Aorta (tissue), 5 donors: ENCODE results near the gene DNAJC27. TPM values are rescaled to one million over a fixed set of nuclear protein-coding genes. Genes with fewer than 3 reads are reported as not detected.
"Not testable (repeated sequence)": the region's sequence is repeated elsewhere in the genome, so short reads cannot be mapped to it uniquely, and the experiment has no call there.

Experiments used
- ATAC-seq: fragments of 200-7000 bp; cut with Tn5 transposase; one replicate; pipeline ENCODE4 v1.9.1; 2022; ENCODE audit warnings: moderate library complexity; ENCODE audit not compliant: low FRiP score
- DNase-seq, 2 donors: peaks; one replicate each; pipeline ENCODE4 v3.0.0-alpha.2; 2020
- H3K27ac ChIP-seq, 2 donors: one replicate each; pipeline ENCODE4 v1.5.1; 2013; ENCODE audit warnings: low read length in 2 of 2, mild to moderate bottlenecking in 2 of 2, moderate library complexity in 2 of 2, control low read depth in 1 of 2, inconsistent platforms in 1 of 2, low read depth in 1 of 2
- H3K27me3 ChIP-seq, 2 donors: one replicate each; pipeline ENCODE4 v1.6.1; 2013; ENCODE audit warnings: control low read depth in 1 of 2, low read length in 1 of 2, mild to moderate bottlenecking in 1 of 2, moderate library complexity in 1 of 2; ENCODE audit not compliant: insufficient read depth in 2 of 2, control insufficient read depth in 1 of 2
- H3K36me3 ChIP-seq, 2 donors: one replicate each; pipeline ENCODE4 v1.6.1; 2013; ENCODE audit warnings: control low read depth in 1 of 2, low read length in 1 of 2, mild to moderate bottlenecking in 1 of 2; ENCODE audit not compliant: insufficient read depth in 2 of 2, control insufficient read depth in 1 of 2
- H3K4me1 ChIP-seq, 2 donors: one replicate each; pipeline ENCODE4 v1.6.1; 2013; ENCODE audit warnings: low read length in 2 of 2, control low read depth in 1 of 2, mild to moderate bottlenecking in 1 of 2, moderate library complexity in 1 of 2; ENCODE audit not compliant: insufficient read depth in 2 of 2, control insufficient read depth in 1 of 2
- H3K4me3 ChIP-seq, 2 donors: one replicate each; pipeline ENCODE4 v1.5.1; 2013; ENCODE audit warnings: low read length in 2 of 2, control low read depth in 1 of 2, mild to moderate bottlenecking in 1 of 2
- H3K9me3 ChIP-seq: one replicate; pipeline ENCODE4 v1.6.1; 2013; ENCODE audit warnings: mild to moderate bottlenecking, low read length; ENCODE audit not compliant: control insufficient read depth
- WGBS, 2 donors: extraction: QIAGEN DNeasy Blood & Tissue Kit; methylation state at CpG; one replicate each; pipeline ENCODE4 v1.1.7; 2013; 5-methylcytosine and 5-hydroxymethylcytosine counted together
- intact Hi-C, 2 donors: fragments of 100-400 bp; cut with DNase I; formaldehyde crosslinking; loops; one replicate each; pipeline versions ENCODE4 v1.14.2 to v1.15.0; 2022
- long read RNA-seq, 2 donors: library from polyadenylated mRNA; unstranded; transcript quantifications; one replicate each; pipeline ENCODE4 v2.0.0, GENCODE V29; 2020 to 2021
- polyA plus RNA-seq, 2 donors: library from polyadenylated mRNA; stranded (reverse); fragments of 200-250 nt; gene quantifications; one replicate each; pipeline ENCODE4 v1.2.3, GENCODE V29; 2013
- total RNA-seq, 2 donors: library from RNA; stranded (reverse); fragmentation: NEBNext Ultra II Directional; extraction: Animal tissue kit (Norgen Biotek cat#: 25700); gene quantifications; one replicate each; pipeline ENCODE4 v1.2.1, GENCODE V29; 2021
- donor health status: healthy with polysubstance abuse.
- donor health status: Bipolar disorder and iron deficiency.
- donor health status: DM: no; HTN: no; CAD: no.
- donor health status: DM: no; HTN: no; CAD: no.
- donor health status: DM: yes; HTN: yes; CAD: no.

Gene DNAJC27
- total RNA-seq, result 1 to 10 TPM; 6.7 to 7.3 TPM
- polyA plus RNA-seq, result 1 to 10 TPM in 1 of 2 donors, under 1 TPM in 1; 0.75 to 2.5 TPM
- long read RNA-seq, donor 1, full-length matches to known transcripts, result 3 of 7 reads
- long read RNA-seq, donor 1, partial matches to known transcripts, result 0 of 7 reads
- long read RNA-seq, donor 1, other reads (novel, unspliced or antisense), result 4 of 7 reads
- long read RNA-seq, donor 2, partial matches to known transcripts, result 0 of 3 reads
- long read RNA-seq, donor 2, other reads (novel, unspliced or antisense), result 3 of 3 reads

GRCh38 chr2:24971536-24972314, at the start of gene DNAJC27:
Gene DNAJC27 (minus strand): TSS chr2:24971955. CDS start chr2:24971904, 51 bp downstream.
- H3K4me3 ChIP-seq, result peak within 1 kb of the TSS; percentile 56 to 80
- peaks cover 1 to 2% of the 10 kb centered on the region in 2 donors for H3K36me3 ChIP-seq
- WGBS, 2 donors, result 0% methylated on average over 65 to 72 of the region's 72 CpGs
- H3K27ac ChIP-seq, result peak within 1 kb of the TSS; percentile 98
- H3K4me1 ChIP-seq, result no peaks in the 10 kb centered on the region
- intact Hi-C loops, result loop anchor here in 1 of 2 donors (5.0 kb wide), 1 partner anchor 71 kb away; the partner anchor contains the start of gene EFR3B
- ATAC-seq (peak; percentile 98), DNase-seq (peak; percentile 99)
- no peaks in the 10 kb centered on the region for H3K27me3 ChIP-seq
- H3K9me3 ChIP-seq, result no peaks in the 10 kb centered on the region

GRCh38 chr2:25018681-25019080, 46.9 kb upstream of the DNAJC27 start:
- DNase-seq (no peak), ATAC-seq (no peak)
- H3K4me1 ChIP-seq, result no peaks in the 10 kb centered on the region
- intact Hi-C loops, result no loop called here
- H3K9me3 ChIP-seq, result peaks cover 1% of the 10 kb centered on the region
- no peaks in the 10 kb centered on the region for H3K36me3 ChIP-seq
- WGBS, 2 donors, result 89% methylated on average over 7 of the region's 7 CpGs
- no peak overlapping the region for H3K4me3 ChIP-seq
- no peak overlapping the region for H3K27ac ChIP-seq
- H3K27me3 ChIP-seq, result no peaks in the 10 kb centered on the region

GRCh38 chr2:25014631-25015030, 42.9 kb upstream of the DNAJC27 start:
- DNase-seq, result no peak
- no peaks in the 10 kb centered on the region for H3K36me3 ChIP-seq
- ATAC-seq, result no peak
- 91 to 95% methylated on average over 9 of the region's 9 CpGs for WGBS, 2 donors
- intact Hi-C loops, result no loop called here
- no peaks in the 10 kb centered on the region for H3K27me3 ChIP-seq
- H3K27ac ChIP-seq, result no peak overlapping the region
- H3K9me3 ChIP-seq, result peaks cover 1% of the 10 kb centered on the region
- H3K4me3 ChIP-seq, result no peak overlapping the region
- H3K4me1 ChIP-seq, result no peaks in the 10 kb centered on the region

- H3K36me3 ChIP-seq, H3K4me1 ChIP-seq, H3K9me3 ChIP-seq, H3K4me3 ChIP-seq, intact Hi-C loops, ATAC-seq, DNase-seq, H3K27ac ChIP-seq, H3K27me3 ChIP-seq: not testable (repeated sequence)
- 94 to 98% methylated on average over 2 of the region's 2 CpGs for WGBS, 2 donors
Measured at GRCh38 chr2:25011342-25011741, 39.6 kb upstream of the DNAJC27 start.

GRCh38 chr2:25009954-25010353, 38.2 kb upstream of the DNAJC27 start:
- Histone ChIP-seq H3K4me1 (no peaks in the 10 kb centered on the region), H3K27me3 (no peaks in the 10 kb centered on the region), H3K4me3 (no peak overlapping the region), H3K36me3 (no peaks in the 10 kb centered on the region), H3K9me3 (no peaks in the 10 kb centered on the region), H3K27ac (no peak overlapping the region)
- ATAC-seq, result no peak
- WGBS, 2 donors, result 59 to 68% methylated on average over 11 of the region's 11 CpGs
- DNase-seq, result no peak
- intact Hi-C loops, result no loop called here

GRCh38 chr2:25002066-25002465, 30.3 kb upstream of the DNAJC27 start:
- H3K27ac ChIP-seq, result no peak overlapping the region
- no peaks in the 10 kb centered on the region for H3K27me3 ChIP-seq
- H3K4me1 ChIP-seq, result no peaks in the 10 kb centered on the region
- WGBS, 2 donors, result 80 to 82% methylated on average over 1 of the region's 1 CpG
- DNase-seq (no peak), ATAC-seq (no peak)
- intact Hi-C loops, result no loop called here
- no peaks in the 10 kb centered on the region for H3K36me3 ChIP-seq
- H3K9me3 ChIP-seq, result no peaks in the 10 kb centered on the region
- no peak overlapping the region for H3K4me3 ChIP-seq

- DNase-seq (no peak), ATAC-seq (no peak)
- intact Hi-C loops, result no loop called here
- H3K4me1 ChIP-seq, result peaks cover 0 to 2% of the 10 kb centered on the region in 2 donors
- 91 to 92% methylated on average over 7 of the region's 7 CpGs for WGBS, 2 donors
- no peaks in the 10 kb centered on the region for H3K27me3 ChIP-seq
- H3K36me3 ChIP-seq, result no peaks in the 10 kb centered on the region
- H3K9me3 ChIP-seq, result no peaks in the 10 kb centered on the region
- H3K4me3 ChIP-seq, result no peak overlapping the region
- H3K27ac ChIP-seq, result no peak overlapping the region
Measured at GRCh38 chr2:25001325-25001637, 29.5 kb upstream of the DNAJC27 start.

GRCh38 chr2:25000503-25001324, 29.0 kb upstream of the DNAJC27 start:
- ATAC-seq, result no peak
- no peak for DNase-seq
- H3K36me3 ChIP-seq, result no peaks in the 10 kb centered on the region
- no peaks in the 10 kb centered on the region for H3K9me3 ChIP-seq
- no peaks in the 10 kb centered on the region for H3K27me3 ChIP-seq
- H3K4me3 ChIP-seq, result no peak overlapping the region
- peaks cover 0 to 2% of the 10 kb centered on the region in 2 donors for H3K4me1 ChIP-seq
- 52 to 55% methylated on average over 6 of the region's 6 CpGs for WGBS, 2 donors
- intact Hi-C loops, result no loop called here
- no peak overlapping the region for H3K27ac ChIP-seq
